Stimulated activated CD4-positive, alpha-beta T cell treated with anti-CD3 and anti-CD28 coated beads, Interleukin-12 subunit alpha, Interleukin-12 subunit beta, amount 100 ng/mL, for 4 hours (primary cell): ENCODE measurements around the gene SLC7A14.
"Not testable (repeated sequence)": the region's sequence is repeated elsewhere in the genome, so short reads cannot be mapped to it uniquely, and the experiment has no call there.

Experiments used
- DNase-seq: peaks from one replicate; pipeline ENCODE4 v3.0.0-alpha.2; 2020

Gene SLC7A14

GRCh38 chr3:170589113-170589512 lies 3.2 kb upstream of the SLC7A14 start:
- no peak for DNase-seq

- no peak for DNase-seq
Observed at GRCh38 chr3:170585008-170585936, 603 bp downstream of the SLC7A14 start.

DNA sequence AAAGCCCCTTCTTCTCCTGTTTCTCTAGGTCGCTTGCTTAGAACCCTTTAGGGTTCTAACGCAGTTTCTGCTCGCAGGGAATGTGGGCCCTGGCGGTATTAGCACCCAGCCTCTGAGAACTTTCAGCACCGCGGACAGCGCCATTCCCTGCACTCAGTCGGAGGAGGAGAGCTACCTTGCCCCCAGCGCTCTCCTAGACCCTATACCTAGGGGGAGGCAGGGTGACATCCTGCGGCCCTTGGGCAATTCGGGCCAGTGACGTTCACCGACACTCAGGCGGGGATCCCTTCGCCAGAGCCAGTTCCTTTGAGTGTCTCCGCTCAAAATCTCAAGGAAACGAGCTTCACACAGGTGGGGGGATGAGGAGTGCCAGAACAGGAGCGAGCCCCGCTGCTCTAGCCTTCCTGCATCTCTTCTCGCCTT lies 1.3 kb downstream of the SLC7A14 start:
- peak; percentile 43 for DNase-seq

- DNase-seq = no peak
Observed at GRCh38 chr3:170579646-170580045, 6.2 kb downstream of the SLC7A14 start.

DNA sequence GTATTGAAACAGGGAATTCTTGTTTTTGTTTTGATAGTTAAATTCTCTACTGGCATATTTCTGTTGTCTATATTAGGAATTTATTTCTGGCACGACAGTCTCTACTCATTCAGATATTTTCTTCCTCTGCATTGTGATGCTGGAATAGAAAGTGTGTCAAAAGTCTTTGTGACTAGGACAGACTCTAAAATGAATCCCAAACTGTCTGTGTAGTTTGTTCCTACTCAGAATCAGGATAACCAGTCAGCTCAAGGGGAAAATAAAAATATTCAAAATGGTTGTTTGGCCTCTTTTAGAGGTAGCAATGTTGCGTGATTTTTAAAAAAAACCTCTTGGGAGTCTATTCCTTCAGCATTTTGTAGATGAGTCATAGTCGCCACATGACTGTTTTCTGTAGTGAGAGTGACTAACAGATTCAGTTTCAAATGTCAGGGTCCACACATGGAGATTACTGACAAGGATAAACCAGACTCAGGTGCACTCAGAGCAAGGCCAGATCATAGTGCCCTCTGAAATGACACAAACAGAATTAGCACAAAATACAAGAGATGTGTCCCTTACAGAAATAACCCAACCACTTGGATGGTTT lies 13.1 kb downstream of the SLC7A14 start:
- no peak for DNase-seq

- DNase-seq = not testable (repeated sequence)
Observed at GRCh38 chr3:170567598-170567997, 18.3 kb downstream of the SLC7A14 start.

DNA sequence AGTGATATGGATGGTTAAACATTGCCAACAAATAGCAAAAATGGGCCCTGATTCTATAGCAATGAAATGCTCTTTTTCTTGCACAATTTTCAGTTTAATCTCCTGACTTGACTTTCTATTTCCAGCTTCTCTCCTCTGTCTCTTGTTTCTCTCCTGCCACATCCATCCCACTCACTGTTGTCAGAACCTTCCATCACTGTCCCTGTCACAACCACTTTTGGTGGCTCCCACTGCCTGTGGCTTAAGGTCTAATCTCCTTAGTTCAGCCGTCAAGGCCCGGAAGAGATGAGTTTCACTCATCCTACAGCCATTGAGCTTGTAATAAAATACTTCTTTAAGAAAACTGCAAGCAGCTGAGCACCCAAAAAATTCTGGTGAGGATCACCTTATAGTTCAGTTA lies 19.5 kb downstream of the SLC7A14 start:
- DNase-seq = no peak

GRCh38 chr3:170565495-170565894 lies 20.4 kb downstream of the SLC7A14 start:
- DNase-seq = no peak

DNA sequence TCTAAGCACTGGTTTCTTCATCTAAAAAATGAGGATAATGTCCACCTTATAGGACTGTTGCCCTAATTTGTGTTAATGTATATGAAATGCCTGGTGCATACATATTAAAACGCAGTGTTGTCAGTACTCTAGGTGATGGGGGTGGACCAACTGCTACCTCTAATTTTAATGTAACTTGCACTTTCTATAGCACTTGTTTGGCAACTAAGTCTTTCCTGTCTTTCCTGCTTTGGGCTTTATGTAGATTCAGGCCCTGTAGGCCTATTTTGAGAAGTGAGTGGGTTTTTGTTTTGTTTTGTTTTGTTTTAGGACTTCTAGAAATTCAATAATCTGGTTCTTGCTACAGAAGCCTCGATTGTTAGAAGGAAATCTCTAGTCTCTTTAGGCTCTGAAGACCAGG lies 21.2 kb downstream of the SLC7A14 start:
- no peak for DNase-seq

DNA sequence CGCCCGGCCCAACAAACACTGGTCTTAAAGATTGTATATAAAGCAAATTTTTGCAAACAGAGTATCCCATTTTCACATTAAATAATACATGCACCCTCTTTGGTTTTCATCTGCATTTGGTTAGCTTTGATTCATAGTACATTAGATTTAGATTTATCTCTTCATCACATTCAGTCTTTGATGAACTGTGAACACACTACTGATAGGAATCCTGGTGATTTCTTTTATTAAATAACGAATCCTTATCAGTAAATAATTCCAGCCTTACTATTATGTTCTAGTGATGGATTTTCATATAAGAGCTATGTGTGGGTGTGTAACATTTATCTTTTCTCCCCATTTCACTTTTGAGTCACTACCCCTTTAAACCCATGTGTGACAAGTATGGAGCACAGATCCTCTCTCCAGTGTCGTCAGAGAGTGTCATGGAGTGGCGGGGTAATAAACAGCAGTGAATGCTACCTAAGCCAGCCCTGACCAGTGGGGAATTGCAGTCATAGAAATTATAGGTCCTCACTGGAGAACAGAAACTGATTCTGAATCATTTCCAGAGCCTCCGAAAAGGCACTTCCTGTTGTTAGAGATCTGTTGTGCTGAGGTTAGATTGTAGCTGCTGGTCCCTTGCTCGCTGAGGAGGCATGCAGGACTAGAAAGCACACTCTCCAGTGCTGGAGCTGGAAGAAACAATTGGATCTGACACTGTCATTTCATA lies 22.0 kb downstream of the SLC7A14 start:
- DNase-seq = no peak

DNA sequence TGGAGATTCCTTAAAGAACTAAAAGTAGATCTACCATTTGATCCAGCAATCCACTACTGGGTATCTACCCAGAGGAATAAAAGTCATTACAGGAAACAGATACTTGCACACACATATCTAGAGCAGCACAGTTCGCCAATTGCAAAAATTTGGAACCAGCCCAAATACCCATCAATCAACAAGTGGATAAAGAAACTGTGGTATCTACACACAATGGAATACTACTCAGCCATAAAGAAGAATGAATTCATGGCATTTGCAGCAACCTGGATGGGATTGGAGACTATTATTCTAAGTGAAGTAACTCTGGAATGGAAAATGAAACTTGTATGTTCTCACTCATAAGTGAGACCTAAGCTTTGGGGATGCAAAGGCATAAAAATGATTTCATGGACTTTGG lies 23.8 kb downstream of the SLC7A14 start:
- no peak for DNase-seq

- DNase-seq = no peak
Observed at GRCh38 chr3:170560717-170561382, 25.0 kb downstream of the SLC7A14 start.

DNA sequence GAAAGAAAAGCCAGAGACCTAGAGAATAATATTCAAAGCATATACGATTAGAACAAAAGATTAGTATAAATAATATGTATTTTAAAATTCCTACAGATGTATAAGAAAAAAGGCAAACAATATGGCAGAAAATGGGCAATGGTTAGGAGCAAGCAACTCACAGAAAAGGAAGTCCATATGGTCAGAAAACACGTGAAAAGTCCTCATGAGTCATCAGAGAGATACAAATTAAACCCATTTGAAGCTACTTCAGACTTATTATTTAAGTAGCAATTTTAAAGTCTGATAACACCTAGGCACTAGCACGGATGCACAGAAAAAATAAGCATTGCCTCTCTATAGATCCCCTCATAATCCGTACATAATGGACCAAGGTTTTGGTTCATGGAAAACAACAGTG lies 25.6 kb downstream of the SLC7A14 start:
- no peak for DNase-seq

DNA sequence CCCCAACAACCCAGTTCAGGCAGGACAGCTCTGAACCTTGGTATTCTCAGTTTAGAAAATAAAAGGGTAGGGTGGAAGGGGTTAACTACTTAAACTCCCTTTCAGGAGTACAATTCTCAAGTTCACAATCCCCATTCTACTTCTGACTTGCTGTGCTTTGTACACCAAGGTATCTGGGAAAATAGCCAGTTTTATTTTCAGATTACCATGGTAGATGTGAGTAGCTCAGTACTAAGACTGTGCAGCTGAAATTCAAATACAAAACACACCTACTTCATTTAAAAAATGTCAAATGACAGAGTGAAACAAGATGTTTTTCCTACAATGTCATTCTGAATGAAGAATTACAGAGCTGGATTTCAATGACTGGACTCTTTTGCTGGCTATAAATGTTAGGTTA lies 27.4 kb downstream of the SLC7A14 start:
- no peak for DNase-seq

GRCh38 chr3:170555329-170555728 lies 30.5 kb downstream of the SLC7A14 start:
- DNase-seq = no peak

GRCh38 chr3:170553788-170554757 lies 31.8 kb downstream of the SLC7A14 start:
- DNase-seq = no peak

GRCh38 chr3:170551252-170551651 lies 34.6 kb downstream of the SLC7A14 start:
- DNase-seq = no peak

- no peak for DNase-seq
Observed at GRCh38 chr3:170542704-170543103, 43.2 kb downstream of the SLC7A14 start.

DNA sequence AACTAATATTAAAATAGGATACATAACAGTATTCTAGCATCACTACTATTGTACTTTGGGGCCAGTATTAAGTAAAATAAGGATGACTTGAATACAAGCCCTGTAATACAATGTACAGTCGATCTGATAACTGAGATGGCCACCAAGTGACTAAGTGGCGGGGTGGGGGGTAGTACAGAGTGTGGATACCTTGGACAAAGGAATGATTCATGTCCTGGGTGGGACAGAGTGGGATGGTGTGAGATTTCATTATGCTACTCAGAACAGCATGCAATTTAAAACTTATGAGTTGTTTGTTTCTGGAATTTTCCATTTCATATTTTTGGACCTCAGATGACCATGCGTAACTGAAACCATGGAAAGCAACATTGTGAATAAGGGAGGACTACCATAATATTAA lies 46.0 kb downstream of the SLC7A14 start:
- no peak for DNase-seq

GRCh38 chr3:170536712-170537111 lies 49.2 kb downstream of the SLC7A14 start:
- DNase-seq = no peak

DNA sequence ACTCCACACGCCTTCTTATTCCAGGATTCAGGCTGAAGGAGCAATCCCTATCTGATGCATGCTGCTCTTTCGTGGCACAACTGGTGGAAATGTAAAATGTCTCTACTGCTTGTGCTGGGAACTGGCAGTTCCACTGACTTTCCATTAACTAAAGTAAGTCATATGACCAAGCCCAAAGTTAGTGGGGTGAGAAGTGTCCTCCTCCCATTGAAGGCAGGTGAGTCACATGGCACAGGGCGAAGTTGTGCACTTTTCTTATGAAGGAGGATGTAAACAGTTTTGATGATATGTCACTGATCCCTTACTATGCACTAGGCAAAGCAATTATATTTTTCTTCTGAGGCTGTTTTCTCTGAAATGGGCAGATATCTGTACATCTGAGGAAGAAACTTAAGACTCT lies 51.6 kb downstream of the SLC7A14 start:
- DNase-seq = no peak

GRCh38 chr3:170532573-170532972 lies 53.3 kb downstream of the SLC7A14 start:
- no peak for DNase-seq
